ENCODE data around the gene SPTBN5. TPM values are rescaled to one million over a fixed set of nuclear protein-coding genes. Genes with fewer than 3 reads are reported as not detected.

The SPTBN5 gene
- total and polyA plus RNA-seq, 2 experiments from 2014 or later = 0.57 to 1.1 TPM

DNA sequence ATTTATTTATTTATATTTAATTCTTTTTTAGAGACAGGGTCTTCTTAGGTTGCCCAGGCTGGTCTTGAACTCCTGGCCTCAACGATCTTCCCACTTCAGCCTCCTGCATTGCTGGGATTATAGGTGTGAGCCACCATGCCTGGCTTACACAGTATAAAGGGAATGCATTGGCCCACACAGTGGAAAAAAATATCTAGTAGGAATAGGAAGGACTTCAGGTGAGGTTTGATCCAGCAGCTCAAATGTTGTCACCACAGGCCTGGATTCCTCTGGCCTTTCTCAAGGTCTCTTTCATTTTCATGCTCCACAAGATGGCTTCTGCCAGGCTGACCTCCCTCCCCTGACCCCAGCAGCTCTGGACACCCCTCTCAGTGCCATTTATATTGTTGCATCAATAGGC is 2.1 kb upstream of the SPTBN5 start (continued):
- TF ChIP-seq ZNF331 (CRISPR knock-in tag; IDR thresholded peaks at IDR 0.05; ENCODE audit: low read depth) (no peak), POLR2AphosphoS5 (IDR thresholded peaks at IDR 0.05; ENCODE audit: low read depth) (no peak), EZH2 (IDR thresholded peaks at IDR 0.05; ENCODE audit: low read depth, unreplicated experiment) (no peak), NANOG (IDR thresholded peaks at IDR 0.05; ENCODE audit: borderline replicate concordance) (no peak)

DNA sequence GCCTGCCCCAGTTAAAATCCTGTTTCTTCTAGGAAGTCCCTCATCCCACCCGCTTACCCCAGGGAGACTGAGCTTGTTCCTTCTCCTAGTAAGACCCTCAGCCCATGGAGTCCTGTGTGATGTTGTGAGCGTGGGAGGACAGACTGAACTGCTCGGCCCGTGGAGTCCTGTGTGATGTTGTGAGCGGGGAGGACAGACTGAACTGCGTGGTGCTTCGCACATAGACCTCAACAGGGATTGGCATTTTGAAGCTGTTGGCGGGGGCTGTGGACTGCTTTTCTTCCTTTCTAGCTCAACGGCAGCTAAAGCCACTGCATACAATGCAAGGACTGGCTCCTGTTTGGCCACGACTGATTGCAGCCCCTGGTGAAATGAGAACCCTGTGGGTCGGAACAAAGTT is 1.6 kb upstream of the SPTBN5 start:
- Histone ChIP-seq H3K4me1 (ENCODE audit: insufficient read depth) (no peaks in the 10 kb centered on the region), H3K9me2 (ENCODE audit: insufficient read depth) (no peaks in the 10 kb centered on the region), H4K20me1 (replicated peaks; ENCODE audit: insufficient read depth) (no peaks in the 10 kb centered on the region; the same call in 1 of the 2 replicates), H3F3A (replicated peaks; ENCODE audit: low read depth) (no peaks in the 10 kb centered on the region), H3K36me3 (ENCODE audit: insufficient read depth) (peaks cover 3% of the 10 kb centered on the region; the same call in 1 of the 2 replicates), H3K4me2 (no peak overlapping the region), H3K27me3 (ENCODE audit: insufficient read depth) (no peaks in the 10 kb centered on the region), H3K27ac (ENCODE audit: low read depth) (no peak overlapping the region), H2AFZ (no peak overlapping the region), H3K79me2 (replicated peaks; ENCODE audit: insufficient read depth) (no peaks in the 10 kb centered on the region), H3K4me3 (no peak overlapping the region)
- H3K9me3 Mint-ChIP-seq = no peaks in the 10 kb centered on the region
- no peaks in the 10 kb centered on the region; the same call in 1 of the 3 replicates for H3K4me1 Mint-ChIP-seq
- H3K27me3 Mint-ChIP-seq (ENCODE audit: insufficient read depth, low read depth, poor library complexity) = peaks cover 12% of the 10 kb centered on the region
- H3K36me3 Mint-ChIP-seq (ENCODE audit: low read depth) = peaks cover 12% of the 10 kb centered on the region; the same call in 2 of the 3 replicates
- TF ChIP-seq NANOG (IDR thresholded peaks at IDR 0.05; ENCODE audit: borderline replicate concordance) (no peak), JUNB (IDR thresholded peaks at IDR 0.05; ENCODE audit: unreplicated experiment) (no peak), ZNF331 (CRISPR knock-in tag; IDR thresholded peaks at IDR 0.05; ENCODE audit: low read depth) (no peak), EZH2phosphoT487 (IDR thresholded peaks at IDR 0.05; ENCODE audit: unreplicated experiment) (no peak), POLR2AphosphoS5 (IDR thresholded peaks at IDR 0.05; ENCODE audit: low read depth) (no peak), CREB1 (CRISPR knock-in tag; IDR thresholded peaks at IDR 0.05; ENCODE audit: low read depth) (no peak), STAT1 (IDR thresholded peaks at IDR 0.05; ENCODE audit: unreplicated experiment) (no peak), ZNF114 (CRISPR knock-in tag; IDR thresholded peaks at IDR 0.05) (no peak), EZH2 (IDR thresholded peaks at IDR 0.05; ENCODE audit: low read depth, unreplicated experiment) (no peak)
- TF ChIP-seq, protein P1, sequence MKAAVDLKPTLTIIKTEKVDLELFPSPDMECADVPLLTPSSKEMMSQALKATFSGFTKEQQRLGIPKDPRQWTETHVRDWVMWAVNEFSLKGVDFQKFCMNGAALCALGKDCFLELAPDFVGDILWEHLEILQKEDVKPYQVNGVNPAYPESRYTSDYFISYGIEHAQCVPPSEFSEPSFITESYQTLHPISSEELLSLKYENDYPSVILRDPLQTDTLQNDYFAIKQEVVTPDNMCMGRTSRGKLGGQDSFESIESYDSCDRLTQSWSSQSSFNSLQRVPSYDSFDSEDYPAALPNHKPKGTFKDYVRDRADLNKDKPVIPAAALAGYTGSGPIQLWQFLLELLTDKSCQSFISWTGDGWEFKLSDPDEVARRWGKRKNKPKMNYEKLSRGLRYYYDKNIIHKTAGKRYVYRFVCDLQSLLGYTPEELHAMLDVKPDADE (IDR thresholded peaks at IDR 0.05) = no peak
- TF ChIP-seq, protein P2, sequence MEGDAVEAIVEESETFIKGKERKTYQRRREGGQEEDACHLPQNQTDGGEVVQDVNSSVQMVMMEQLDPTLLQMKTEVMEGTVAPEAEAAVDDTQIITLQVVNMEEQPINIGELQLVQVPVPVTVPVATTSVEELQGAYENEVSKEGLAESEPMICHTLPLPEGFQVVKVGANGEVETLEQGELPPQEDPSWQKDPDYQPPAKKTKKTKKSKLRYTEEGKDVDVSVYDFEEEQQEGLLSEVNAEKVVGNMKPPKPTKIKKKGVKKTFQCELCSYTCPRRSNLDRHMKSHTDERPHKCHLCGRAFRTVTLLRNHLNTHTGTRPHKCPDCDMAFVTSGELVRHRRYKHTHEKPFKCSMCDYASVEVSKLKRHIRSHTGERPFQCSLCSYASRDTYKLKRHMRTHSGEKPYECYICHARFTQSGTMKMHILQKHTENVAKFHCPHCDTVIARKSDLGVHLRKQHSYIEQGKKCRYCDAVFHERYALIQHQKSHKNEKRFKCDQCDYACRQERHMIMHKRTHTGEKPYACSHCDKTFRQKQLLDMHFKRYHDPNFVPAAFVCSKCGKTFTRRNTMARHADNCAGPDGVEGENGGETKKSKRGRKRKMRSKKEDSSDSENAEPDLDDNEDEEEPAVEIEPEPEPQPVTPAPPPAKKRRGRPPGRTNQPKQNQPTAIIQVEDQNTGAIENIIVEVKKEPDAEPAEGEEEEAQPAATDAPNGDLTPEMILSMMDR (conservative IDR thresholded peaks at IDR 0.05; ENCODE audit: low read depth in 2 of 2) = no peak
- TF ChIP-seq, protein P3, sequence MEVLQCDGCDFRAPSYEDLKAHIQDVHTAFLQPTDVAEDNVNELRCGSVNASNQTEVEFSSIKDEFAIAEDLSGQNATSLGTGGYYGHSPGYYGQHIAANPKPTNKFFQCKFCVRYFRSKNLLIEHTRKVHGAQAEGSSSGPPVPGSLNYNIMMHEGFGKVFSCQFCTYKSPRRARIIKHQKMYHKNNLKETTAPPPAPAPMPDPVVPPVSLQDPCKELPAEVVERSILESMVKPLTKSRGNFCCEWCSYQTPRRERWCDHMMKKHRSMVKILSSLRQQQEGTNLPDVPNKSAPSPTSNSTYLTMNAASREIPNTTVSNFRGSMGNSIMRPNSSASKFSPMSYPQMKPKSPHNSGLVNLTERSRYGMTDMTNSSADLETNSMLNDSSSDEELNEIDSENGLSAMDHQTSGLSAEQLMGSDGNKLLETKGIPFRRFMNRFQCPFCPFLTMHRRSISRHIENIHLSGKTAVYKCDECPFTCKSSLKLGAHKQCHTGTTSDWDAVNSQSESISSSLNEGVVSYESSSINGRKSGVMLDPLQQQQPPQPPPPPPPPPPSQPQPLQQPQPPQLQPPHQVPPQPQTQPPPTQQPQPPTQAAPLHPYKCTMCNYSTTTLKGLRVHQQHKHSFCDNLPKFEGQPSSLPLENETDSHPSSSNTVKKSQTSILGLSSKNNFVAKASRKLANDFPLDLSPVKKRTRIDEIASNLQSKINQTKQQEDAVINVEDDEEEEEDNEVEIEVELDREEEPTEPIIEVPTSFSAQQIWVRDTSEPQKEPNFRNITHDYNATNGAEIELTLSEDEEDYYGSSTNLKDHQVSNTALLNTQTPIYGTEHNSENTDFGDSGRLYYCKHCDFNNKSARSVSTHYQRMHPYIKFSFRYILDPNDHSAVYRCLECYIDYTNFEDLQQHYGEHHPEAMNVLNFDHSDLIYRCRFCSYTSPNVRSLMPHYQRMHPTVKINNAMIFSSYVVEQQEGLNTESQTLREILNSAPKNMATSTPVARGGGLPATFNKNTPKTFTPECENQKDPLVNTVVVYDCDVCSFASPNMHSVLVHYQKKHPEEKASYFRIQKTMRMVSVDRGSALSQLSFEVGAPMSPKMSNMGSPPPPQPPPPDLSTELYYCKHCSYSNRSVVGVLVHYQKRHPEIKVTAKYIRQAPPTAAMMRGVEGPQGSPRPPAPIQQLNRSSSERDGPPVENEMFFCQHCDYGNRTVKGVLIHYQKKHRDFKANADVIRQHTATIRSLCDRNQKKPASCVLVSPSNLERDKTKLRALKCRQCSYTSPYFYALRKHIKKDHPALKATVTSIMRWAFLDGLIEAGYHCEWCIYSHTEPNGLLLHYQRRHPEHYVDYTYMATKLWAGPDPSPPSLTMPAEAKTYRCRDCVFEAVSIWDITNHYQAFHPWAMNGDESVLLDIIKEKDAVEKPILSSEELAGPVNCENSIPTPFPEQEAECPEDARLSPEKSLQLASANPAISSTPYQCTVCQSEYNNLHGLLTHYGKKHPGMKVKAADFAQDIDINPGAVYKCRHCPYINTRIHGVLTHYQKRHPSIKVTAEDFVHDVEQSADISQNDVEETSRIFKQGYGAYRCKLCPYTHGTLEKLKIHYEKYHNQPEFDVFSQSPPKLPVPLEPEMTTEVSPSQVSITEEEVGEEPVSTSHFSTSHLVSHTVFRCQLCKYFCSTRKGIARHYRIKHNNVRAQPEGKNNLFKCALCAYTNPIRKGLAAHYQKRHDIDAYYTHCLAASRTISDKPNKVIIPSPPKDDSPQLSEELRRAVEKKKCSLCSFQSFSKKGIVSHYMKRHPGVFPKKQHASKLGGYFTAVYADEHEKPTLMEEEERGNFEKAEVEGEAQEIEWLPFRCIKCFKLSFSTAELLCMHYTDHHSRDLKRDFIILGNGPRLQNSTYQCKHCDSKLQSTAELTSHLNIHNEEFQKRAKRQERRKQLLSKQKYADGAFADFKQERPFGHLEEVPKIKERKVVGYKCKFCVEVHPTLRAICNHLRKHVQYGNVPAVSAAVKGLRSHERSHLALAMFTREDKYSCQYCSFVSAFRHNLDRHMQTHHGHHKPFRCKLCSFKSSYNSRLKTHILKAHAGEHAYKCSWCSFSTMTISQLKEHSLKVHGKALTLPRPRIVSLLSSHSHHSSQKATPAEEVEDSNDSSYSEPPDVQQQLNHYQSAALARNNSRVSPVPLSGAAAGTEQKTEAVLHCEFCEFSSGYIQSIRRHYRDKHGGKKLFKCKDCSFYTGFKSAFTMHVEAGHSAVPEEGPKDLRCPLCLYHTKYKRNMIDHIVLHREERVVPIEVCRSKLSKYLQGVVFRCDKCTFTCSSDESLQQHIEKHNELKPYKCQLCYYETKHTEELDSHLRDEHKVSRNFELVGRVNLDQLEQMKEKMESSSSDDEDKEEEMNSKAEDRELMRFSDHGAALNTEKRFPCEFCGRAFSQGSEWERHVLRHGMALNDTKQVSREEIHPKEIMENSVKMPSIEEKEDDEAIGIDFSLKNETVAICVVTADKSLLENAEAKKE (CRISPR knock-in tag; IDR thresholded peaks at IDR 0.05) = no peak
- TF ChIP-seq, protein P4, sequence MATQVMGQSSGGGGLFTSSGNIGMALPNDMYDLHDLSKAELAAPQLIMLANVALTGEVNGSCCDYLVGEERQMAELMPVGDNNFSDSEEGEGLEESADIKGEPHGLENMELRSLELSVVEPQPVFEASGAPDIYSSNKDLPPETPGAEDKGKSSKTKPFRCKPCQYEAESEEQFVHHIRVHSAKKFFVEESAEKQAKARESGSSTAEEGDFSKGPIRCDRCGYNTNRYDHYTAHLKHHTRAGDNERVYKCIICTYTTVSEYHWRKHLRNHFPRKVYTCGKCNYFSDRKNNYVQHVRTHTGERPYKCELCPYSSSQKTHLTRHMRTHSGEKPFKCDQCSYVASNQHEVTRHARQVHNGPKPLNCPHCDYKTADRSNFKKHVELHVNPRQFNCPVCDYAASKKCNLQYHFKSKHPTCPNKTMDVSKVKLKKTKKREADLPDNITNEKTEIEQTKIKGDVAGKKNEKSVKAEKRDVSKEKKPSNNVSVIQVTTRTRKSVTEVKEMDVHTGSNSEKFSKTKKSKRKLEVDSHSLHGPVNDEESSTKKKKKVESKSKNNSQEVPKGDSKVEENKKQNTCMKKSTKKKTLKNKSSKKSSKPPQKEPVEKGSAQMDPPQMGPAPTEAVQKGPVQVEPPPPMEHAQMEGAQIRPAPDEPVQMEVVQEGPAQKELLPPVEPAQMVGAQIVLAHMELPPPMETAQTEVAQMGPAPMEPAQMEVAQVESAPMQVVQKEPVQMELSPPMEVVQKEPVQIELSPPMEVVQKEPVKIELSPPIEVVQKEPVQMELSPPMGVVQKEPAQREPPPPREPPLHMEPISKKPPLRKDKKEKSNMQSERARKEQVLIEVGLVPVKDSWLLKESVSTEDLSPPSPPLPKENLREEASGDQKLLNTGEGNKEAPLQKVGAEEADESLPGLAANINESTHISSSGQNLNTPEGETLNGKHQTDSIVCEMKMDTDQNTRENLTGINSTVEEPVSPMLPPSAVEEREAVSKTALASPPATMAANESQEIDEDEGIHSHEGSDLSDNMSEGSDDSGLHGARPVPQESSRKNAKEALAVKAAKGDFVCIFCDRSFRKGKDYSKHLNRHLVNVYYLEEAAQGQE (IDR thresholded peaks at IDR 0.05; ENCODE audit: unreplicated experiment) = no peak
- no peak overlapping the region for H3K4me3 Mint-ChIP-seq
- no peak overlapping the region for H3K27ac Mint-ChIP-seq
- ATAC-seq = no peak
- DNase-seq (ENCODE audit: low spot score) = no peak
